SU-DHL-6 (cell line): ENCODE measurements around the gene KIAA2012.

Source experiments
- EZH2phosphoT487 ChIP-seq: fragments of 200-600 bp; sonication (generic), shearing (Covaris generic); conservative IDR thresholded peaks from 2 replicates; pipeline ENCODE4 v1.6.1; 2018; ENCODE audit warnings: mild to moderate bottlenecking, antibody characterized with exemption, low read length, moderate library complexity, mixed read lengths
- TF ChIP-seq, protein P1 (sequence below): fragments of 200-600 bp; sonication (generic); IDR thresholded peaks from one replicate; pipeline ENCODE4 v1.5.1; 2017; ENCODE audit warnings: antibody characterized with exemption, mild to moderate bottlenecking, low read length, moderate library complexity; ENCODE audit not compliant: insufficient read depth, poor library complexity, severe bottlenecking

- TF ChIP-seq, protein P1, sequence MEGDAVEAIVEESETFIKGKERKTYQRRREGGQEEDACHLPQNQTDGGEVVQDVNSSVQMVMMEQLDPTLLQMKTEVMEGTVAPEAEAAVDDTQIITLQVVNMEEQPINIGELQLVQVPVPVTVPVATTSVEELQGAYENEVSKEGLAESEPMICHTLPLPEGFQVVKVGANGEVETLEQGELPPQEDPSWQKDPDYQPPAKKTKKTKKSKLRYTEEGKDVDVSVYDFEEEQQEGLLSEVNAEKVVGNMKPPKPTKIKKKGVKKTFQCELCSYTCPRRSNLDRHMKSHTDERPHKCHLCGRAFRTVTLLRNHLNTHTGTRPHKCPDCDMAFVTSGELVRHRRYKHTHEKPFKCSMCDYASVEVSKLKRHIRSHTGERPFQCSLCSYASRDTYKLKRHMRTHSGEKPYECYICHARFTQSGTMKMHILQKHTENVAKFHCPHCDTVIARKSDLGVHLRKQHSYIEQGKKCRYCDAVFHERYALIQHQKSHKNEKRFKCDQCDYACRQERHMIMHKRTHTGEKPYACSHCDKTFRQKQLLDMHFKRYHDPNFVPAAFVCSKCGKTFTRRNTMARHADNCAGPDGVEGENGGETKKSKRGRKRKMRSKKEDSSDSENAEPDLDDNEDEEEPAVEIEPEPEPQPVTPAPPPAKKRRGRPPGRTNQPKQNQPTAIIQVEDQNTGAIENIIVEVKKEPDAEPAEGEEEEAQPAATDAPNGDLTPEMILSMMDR: no peak
- no peak for TF ChIP-seq EZH2phosphoT487
Observed at GRCh38 chr2:202184557-202184956, 111.5 kb downstream of the KIAA2012 start.
